ENCODE measurements around the gene GPATCH2L.

GPATCH2L gene

DNA sequence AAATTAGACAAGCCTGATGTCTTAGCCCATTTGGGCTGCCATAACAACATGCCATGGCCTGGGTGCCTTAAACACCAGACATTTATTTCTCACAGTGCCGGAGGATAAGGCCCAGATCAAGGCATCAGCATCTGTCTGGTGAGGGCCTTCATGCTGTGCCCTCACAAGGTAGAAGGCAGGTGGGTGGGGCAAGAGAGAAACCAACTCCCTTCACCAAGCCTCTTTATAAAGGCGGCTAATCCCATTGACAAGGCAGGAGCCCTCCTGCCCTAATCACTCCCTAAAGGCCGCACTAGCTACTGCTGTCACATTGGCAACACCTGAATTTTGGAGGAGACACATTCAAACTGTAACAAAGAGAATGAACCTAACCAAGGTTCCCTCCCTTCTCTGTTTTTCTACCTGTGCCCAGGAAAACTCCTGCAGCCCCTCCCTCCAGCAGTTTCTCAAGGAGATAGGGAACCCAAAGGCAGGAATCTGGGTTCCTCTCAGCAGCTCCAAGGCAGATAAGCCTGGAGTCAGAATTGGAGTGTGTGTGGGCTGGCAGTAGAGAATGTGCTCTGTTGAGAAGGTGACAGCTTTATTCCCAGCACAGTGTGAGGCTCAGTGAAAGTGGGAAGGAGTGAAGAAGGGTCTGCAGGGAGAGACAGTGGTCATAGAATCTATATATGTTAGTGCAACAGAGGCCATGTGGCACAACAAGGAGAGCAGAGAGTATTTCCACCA is 21.7 kb upstream of the GPATCH2L start:
- H3K27ac Mint-ChIP-seq = no peak overlapping the region

DNA sequence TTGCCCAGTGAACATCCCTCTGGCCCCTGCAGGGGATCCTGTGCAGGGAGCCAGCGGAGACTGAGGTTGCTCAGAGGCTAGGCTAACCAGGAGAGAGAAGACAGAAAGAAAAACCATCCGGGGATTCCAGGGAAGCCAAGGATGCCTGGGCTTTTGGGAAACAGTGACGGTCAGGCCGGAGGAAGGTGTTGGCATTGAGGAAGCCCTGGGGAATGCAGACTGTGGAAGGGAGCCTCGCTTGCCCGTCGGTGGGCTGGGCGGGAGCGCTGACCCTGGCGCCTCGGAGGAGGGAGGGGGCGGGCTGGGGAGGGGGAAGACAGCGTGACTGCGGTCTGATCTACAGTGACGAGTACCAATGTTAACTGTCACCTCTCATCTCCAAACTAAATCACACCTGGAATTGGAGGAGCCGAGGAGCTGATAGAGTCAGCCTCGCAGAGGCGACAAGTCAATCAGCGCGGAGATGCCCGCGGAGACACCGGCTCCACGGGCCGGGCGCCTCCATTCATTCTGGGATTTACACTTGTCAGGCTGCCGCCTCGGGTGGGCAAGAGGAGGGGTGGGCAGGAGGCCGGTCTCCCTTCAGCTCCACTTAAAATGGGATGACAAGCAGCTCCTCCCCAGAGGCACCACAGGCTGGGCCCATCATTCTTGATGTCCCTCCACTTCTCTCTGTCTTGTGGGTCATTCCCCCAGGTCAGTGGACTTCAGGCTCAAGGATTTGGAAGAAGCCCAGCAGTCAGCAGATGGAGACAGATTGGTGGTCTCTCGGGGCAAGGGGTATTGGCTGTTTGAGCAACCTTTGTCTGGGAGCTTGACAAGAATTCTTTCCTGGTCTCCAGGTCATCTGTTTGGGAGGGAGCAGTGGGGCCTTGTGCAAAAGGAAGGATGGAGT is 20.4 kb upstream of the GPATCH2L start:
- H3K4me1 Mint-ChIP-seq = no peaks in the 10 kb centered on the region
- peaks cover 9% of the 10 kb centered on the region for H3K9me3 Mint-ChIP-seq
- peaks cover 48% of the 10 kb centered on the region for H3K27me3 Mint-ChIP-seq
- no peak overlapping the region for H3K4me3 Mint-ChIP-seq
- H3K36me3 Mint-ChIP-seq = no peaks in the 10 kb centered on the region
- H3K27ac Mint-ChIP-seq = no peak overlapping the region

More for the DNA sequence above, 21.7 kb upstream of the GPATCH2L start:
- peaks cover 9% of the 10 kb centered on the region for H3K9me3 Mint-ChIP-seq
- no peaks in the 10 kb centered on the region for H3K4me1 Mint-ChIP-seq
- H3K36me3 Mint-ChIP-seq = no peaks in the 10 kb centered on the region
- peaks cover 44% of the 10 kb centered on the region for H3K27me3 Mint-ChIP-seq
- H3K4me3 Mint-ChIP-seq = no peak overlapping the region

DNA sequence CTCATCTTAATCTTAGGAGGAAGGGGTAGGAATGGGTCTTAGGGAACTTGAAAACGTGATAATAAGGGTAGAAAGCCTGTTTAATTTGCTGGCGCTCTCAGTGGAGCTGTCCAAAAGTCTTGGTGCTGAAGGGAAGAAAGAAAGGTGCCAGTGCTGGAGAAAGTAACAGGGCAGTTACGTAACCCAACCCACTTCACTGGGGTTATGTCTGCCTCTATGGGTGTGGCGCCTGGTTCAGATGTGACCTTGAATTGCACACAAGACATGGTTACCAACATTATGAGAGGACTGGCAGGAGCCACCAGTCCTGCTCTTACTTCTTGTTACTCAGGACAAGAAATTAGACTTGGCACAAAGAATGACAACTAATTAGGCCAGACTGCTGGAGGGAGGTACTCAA is 18.6 kb upstream of the GPATCH2L start:
- H3K4me3 Mint-ChIP-seq = no peak overlapping the region
- H3K36me3 Mint-ChIP-seq = no peaks in the 10 kb centered on the region
- no peak overlapping the region for H3K27ac Mint-ChIP-seq
- peaks cover 4% of the 10 kb centered on the region for H3K9me3 Mint-ChIP-seq
- peaks cover 2% of the 10 kb centered on the region for H3K4me1 Mint-ChIP-seq
- peaks cover 46% of the 10 kb centered on the region for H3K27me3 Mint-ChIP-seq

DNA sequence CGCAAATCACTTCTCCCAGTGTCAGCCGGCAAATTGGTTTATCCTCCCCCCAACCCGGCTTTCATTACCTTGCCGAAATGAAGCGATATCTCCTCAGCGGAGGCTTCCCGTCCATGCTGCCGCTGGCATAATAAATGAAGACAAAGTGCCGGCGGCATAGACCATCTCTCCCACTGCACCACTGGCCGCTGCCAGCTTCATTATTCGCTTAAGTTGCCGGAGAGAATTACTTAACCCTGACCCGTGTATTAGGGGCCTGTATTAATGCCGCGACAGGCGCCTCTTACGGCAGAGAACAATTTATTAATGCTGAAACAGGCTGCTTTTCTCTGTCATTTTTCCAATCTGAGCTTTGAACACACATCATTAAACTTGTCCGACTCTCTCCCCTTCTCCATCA is 17.5 kb upstream of the GPATCH2L start:
- Mint-ChIP-seq H3K9me3 (peaks cover 4% of the 10 kb centered on the region), H3K27me3 (peaks cover 46% of the 10 kb centered on the region), H3K36me3 (no peaks in the 10 kb centered on the region), H3K4me1 (peaks cover 7% of the 10 kb centered on the region), H3K4me3 (no peak overlapping the region), H3K27ac (no peak overlapping the region)

DNA sequence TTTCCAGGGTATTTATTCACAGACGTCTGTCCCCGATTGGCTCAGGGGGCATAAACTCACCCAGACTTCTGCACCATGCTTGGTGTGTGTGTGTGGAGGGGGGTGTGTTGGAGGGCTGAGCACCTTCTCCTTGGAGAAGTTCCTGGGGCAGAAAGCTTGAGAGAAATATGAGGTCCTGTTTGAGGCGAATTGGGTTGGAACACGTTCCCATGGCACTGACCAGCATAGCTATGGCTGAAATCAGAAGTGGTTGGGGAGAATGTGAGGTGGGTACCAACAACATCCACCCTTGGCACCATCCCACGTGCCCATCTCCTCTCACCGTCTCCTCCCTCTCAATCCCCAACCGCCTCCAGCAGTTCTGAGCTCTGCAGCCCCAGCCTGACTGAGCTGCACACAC is 16.0 kb upstream of the GPATCH2L start:
- H3K4me1 Mint-ChIP-seq = peaks cover 7% of the 10 kb centered on the region
- H3K4me3 Mint-ChIP-seq = no peak overlapping the region
- H3K27ac Mint-ChIP-seq = no peak overlapping the region
- peaks cover 3% of the 10 kb centered on the region for H3K36me3 Mint-ChIP-seq
- peaks cover 10% of the 10 kb centered on the region for H3K9me3 Mint-ChIP-seq
- H3K27me3 Mint-ChIP-seq = peaks cover 56% of the 10 kb centered on the region

DNA sequence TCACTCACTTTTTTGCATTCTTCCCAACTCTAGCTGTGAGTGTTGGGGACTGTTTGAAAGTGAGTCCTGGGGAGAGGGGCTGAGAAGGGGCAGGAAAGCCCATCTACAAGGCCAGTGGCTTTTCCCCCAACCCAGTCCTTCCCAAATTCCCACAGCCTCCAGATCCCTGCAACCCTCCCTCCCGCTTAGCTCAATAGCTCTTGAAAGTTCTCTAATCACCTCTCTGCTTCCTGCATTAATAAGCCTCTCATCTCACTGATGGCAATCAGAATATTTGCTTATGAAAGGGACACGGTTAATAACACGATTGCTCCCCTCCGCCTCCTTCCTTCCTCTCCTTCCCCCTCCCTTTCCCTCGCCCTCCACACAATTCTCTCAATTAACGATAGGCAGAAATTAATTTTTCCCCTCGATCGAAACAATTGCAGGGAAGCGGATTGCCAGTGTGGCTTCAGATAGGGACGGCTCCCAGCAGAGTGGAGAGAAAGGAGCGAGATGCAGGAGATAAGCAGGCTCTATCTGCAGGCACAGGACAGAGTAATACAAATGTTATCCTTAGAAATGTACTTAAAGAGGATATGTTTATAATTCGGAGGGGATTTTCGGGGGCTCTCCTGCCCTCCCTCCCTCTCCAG is 15.1 kb upstream of the GPATCH2L start:
- Mint-ChIP-seq H3K4me3 (no peak overlapping the region), H3K36me3 (peaks cover 5% of the 10 kb centered on the region), H3K27ac (no peak overlapping the region), H3K27me3 (peaks cover 54% of the 10 kb centered on the region), H3K4me1 (peaks cover 7% of the 10 kb centered on the region), H3K9me3 (peaks cover 14% of the 10 kb centered on the region)

DNA sequence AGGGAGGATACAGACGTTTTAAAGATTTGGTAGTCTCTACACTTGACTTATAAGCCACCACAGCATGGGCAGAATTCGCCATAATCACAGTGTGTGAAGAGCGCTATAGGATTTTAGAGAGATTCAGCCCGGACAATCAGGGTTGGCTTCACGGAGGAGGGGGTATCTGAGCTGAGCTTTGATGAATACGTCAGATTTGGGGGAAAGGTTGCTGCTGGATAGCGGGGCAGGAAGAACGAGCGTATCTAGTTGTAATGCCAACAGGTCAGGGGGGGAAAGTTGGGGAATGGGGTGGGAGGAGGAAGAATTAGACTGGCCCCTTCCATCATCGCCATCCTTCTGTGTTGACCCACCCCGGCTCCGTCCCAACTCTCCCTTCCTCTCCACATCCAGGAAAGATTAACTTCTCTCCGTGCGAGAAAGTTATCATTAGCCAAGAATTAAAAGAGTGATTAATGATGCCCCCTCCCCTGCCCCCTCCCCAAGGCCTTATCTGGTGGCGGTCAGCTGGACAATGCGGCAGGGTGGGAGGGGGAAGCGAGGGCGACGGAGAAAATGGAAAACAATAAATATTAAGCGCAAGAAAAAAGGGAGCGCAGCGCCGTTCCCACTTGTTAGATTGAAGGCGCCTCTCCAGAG is 13.5 kb upstream of the GPATCH2L start:
- Mint-ChIP-seq H3K36me3 (peaks cover 5% of the 10 kb centered on the region), H3K27me3 (peaks cover 45% of the 10 kb centered on the region), H3K4me1 (peaks cover 7% of the 10 kb centered on the region), H3K9me3 (peaks cover 18% of the 10 kb centered on the region), H3K4me3 (no peak overlapping the region), H3K27ac (no peak overlapping the region)

DNA sequence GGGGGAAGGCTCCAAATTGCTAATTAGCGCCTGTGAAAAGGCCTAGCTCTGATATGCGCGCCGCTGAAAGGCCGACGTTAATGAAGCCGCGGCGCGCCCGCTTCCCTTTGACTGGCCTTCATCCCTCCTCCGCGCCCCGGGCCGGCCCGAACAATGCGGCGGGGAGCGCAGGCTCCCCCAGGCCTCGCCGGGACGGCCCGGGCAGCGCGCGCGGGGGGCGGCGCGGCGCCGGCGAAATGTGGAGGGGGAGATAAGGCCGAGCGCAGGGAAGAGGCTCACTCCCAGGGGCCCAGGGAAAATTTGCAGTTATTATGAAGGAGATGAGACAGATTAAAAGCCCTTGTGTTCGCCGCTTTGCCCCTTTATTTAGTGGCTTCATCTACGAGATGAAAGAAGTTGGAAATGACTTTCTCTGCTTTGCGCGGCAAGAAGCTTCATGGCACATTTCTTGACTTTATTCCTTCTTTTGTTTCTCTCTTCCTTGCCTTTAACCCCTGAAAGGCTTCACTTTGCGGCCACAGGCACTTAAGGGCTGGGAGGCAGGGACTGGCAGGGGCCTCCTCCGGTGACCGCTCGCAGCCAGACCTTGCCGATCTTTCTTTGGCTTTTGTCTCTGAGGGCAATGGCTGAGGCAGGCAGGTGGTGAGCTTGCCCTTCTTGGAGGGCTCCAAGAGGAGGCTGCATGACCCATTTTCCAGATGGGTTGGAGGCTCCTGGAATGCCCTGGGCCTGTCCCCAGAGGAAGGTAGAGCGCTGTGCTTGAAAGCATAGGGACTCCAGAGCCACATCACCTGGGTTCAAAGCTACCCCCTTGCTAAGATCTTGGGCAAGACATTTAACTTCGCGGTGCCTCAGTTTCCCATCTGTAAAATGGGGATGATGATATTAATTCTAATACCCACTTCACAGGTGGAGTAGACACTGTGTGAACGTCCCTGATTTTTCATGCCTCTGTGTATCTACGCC is 12.7 kb upstream of the GPATCH2L start:
- Mint-ChIP-seq H3K4me3 (no peak overlapping the region), H3K4me1 (peaks cover 7% of the 10 kb centered on the region), H3K36me3 (peaks cover 5% of the 10 kb centered on the region), H3K9me3 (peaks cover 19% of the 10 kb centered on the region), H3K27me3 (peaks cover 40% of the 10 kb centered on the region), H3K27ac (no peak overlapping the region)

DNA sequence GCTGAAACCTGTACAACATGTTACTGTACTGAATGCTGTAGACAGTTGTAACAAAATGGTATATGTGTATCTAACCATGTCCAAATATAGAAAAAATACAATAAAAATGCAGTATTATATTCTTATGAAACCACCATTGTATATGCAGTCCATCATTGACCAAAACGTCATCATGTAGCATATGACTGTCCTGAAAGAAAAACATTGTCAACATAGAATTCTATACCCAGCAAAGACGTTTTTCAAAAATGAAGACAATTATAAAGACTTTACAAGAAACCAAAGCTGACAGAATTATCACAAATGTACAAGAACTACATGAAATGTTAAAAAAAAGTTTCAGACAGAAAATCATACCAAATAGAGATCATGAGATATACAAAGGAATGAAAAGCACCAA is 8.1 kb upstream of the GPATCH2L start:
- Mint-ChIP-seq H3K36me3 (peaks cover 6% of the 10 kb centered on the region), H3K4me1 (no peaks in the 10 kb centered on the region), H3K9me3 (peaks cover 26% of the 10 kb centered on the region), H3K4me3 (no peak overlapping the region), H3K27me3 (peaks cover 22% of the 10 kb centered on the region), H3K27ac (no peak overlapping the region)

DNA sequence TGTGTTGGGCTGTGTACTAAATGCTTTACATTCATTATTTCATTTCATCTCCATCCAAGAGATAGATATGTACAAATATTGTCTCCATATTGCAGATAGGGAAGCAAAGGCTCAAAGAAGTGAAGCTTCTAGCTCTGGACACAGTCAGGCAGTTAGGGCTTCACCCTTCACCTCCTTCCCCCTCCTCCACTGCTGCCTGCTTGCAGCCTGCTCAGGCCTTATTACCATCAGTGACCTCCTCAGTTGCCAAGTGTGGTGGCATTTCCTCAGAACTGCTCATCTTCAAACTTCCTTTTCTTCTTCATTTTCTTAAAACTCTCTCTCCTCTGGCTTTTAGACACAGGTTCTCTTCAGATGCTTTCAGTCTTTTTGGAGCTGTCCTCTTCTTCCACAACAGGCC is 4.7 kb upstream of the GPATCH2L start:
- peaks cover 10% of the 10 kb centered on the region for H3K4me1 Mint-ChIP-seq
- H3K27ac Mint-ChIP-seq = no peak overlapping the region
- H3K9me3 Mint-ChIP-seq = peaks cover 12% of the 10 kb centered on the region
- peaks cover 6% of the 10 kb centered on the region for H3K27me3 Mint-ChIP-seq
- H3K4me3 Mint-ChIP-seq = no peak overlapping the region
- peaks cover 1% of the 10 kb centered on the region for H3K36me3 Mint-ChIP-seq

DNA sequence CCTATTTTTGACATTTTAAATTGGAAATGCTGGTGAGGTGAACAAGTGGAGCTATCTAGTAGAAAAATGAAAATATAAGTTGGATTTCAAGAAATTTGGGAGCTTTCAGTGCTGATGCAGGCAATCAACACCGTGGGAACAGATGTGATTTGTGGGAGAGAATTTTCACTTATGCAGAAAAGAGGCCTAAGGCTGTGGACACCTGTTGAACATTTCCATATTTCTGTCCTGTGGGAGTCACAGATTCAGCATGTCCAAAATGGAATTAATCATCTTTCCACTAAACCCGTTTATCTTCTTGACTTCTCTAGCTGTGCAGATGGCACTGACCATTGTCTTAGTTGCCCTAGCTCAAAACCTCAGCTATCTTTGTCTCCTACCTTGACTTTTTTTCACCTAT is 2.5 kb upstream of the GPATCH2L start:
- peaks cover 5% of the 10 kb centered on the region for H3K27me3 Mint-ChIP-seq
- no peak overlapping the region for H3K4me3 Mint-ChIP-seq
- peaks cover 6% of the 10 kb centered on the region for H3K36me3 Mint-ChIP-seq
- no peak overlapping the region for H3K27ac Mint-ChIP-seq
- peaks cover 10% of the 10 kb centered on the region for H3K9me3 Mint-ChIP-seq
- H3K4me1 Mint-ChIP-seq = peaks cover 28% of the 10 kb centered on the region

DNA sequence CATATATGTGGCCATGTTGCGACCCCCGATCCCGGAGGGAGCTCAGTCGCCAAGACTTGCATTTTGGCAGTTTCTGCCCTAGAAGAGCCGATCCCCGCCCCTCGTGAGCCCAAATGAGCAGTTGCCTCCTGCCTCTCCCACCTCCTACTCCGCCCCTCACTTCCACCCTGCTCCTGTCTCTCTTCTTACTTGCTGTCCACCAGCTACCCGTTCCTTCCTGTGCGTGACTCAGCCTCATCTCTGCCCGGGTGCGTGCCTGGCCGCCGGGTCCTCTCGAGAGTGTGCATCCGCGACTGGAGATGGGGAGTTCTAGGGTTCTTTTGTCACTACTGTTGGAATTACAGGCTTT is 585 bp downstream of the GPATCH2L start:
- no peaks in the 10 kb centered on the region for H3K9me3 Mint-ChIP-seq
- H3K36me3 Mint-ChIP-seq = peaks cover 16% of the 10 kb centered on the region
- H3K27ac Mint-ChIP-seq = peak overlapping the region; percentile 97
- no peaks in the 10 kb centered on the region for H3K27me3 Mint-ChIP-seq
- peak overlapping the region; percentile 99 for H3K4me3 Mint-ChIP-seq
- H3K4me1 Mint-ChIP-seq = peaks cover 59% of the 10 kb centered on the region

DNA sequence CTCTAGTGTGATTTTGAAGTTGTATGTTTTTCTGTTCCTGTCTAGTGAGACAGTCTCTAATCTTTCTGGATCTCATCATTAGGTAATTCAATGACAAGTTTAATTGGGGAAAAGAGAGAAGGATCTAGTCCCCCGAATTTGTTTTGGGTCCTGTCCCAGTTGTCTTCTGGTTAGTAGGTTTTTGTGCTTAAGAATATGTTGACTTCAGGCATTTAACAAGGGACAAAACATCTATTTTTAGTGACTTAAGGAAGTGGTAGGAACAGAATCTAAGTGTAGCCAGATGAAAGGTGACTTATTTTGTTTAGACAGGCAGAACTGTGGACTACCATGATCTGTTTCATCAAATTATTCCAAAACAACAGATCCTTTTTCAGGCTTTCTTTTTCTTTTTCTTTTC is 2.2 kb downstream of the GPATCH2L start:
- Mint-ChIP-seq H3K4me3 (peak overlapping the region; percentile 73), H3K9me3 (no peaks in the 10 kb centered on the region), H3K36me3 (peaks cover 22% of the 10 kb centered on the region), H3K4me1 (peaks cover 76% of the 10 kb centered on the region), H3K27me3 (no peaks in the 10 kb centered on the region), H3K27ac (peak overlapping the region; percentile 41)

DNA sequence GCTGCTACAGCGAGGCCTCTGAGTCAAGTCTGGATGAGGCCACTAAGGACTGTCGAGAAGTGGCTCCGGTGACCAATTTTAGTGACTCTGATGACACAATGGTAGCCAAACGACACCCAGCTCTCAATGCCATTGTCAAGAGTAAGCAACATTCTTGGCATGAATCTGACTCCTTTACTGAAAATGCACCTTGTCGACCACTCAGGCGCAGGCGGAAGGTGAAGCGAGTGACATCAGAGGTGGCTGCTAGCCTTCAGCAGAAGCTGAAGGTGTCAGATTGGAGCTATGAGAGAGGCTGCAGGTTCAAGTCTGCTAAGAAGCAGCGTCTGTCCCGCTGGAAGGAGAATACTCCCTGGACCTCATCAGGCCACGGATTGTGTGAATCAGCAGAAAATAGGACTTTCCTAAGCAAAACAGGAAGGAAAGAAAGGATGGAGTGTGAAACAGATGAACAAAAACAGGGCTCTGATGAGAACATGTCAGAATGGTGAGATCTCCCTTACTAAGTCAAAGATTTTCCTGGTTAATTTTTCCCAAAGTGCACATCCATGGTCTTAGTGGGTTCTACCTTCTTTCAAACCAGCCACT is 2.9 kb downstream of the GPATCH2L start:
- peaks cover 81% of the 10 kb centered on the region for H3K4me1 Mint-ChIP-seq
- peaks cover 28% of the 10 kb centered on the region for H3K36me3 Mint-ChIP-seq
- H3K27me3 Mint-ChIP-seq = no peaks in the 10 kb centered on the region
- H3K4me3 Mint-ChIP-seq = peak overlapping the region; percentile 73
- no peaks in the 10 kb centered on the region for H3K9me3 Mint-ChIP-seq
- peak overlapping the region; percentile 41 for H3K27ac Mint-ChIP-seq

All from activated naive CD4-positive, alpha-beta T cell treated with anti-CD3 and anti-CD28 coated beads, Interleukin-2, amount 50 U/mL, for 24 hours (primary cell).